Neural cell (in vitro differentiated cells): ENCODE results near the gene PLIN3.

Source experiments
- CTCF ChIP-seq: fragments of 450-650 bp; IDR thresholded peaks from 2 replicates; pipeline ENCODE4 v1.5.1; 2014; ENCODE audit warnings: antibody characterized with exemption, mild to moderate bottlenecking, moderate library complexity; ENCODE audit not compliant: poor library complexity, severe bottlenecking
- EP300 ChIP-seq: fragments of 450-650 bp; conservative IDR thresholded peaks from 2 replicates; pipeline ENCODE4 v1.6.1; 2014; ENCODE audit warnings: antibody characterized with exemption, mild to moderate bottlenecking, moderate library complexity; ENCODE audit not compliant: poor library complexity, severe bottlenecking
- EZH2 ChIP-seq: fragments of 200-600, 300-800 bp; shearing (Covaris generic), sonication (generic); IDR thresholded peaks from 2 replicates; pipeline ENCODE4 v1.6.1; 2014; ENCODE audit warnings: antibody characterized with exemption, low read length, borderline replicate concordance, mild to moderate bottlenecking; ENCODE audit not compliant: insufficient read depth, poor library complexity, severe bottlenecking
- POLR2AphosphoS5 ChIP-seq: IDR thresholded peaks from 2 replicates; pipeline ENCODE4 v1.6.1; 2012
- REST ChIP-seq: IDR thresholded peaks from 2 replicates; pipeline ENCODE4 v1.6.1; 2012; ENCODE audit warnings: borderline replicate concordance
- SMC3 ChIP-seq: fragments of 450-650 bp; conservative IDR thresholded peaks from 2 replicates; pipeline ENCODE4 v1.6.1; 2014; ENCODE audit warnings: antibody characterized with exemption, mild to moderate bottlenecking, moderate library complexity; ENCODE audit not compliant: poor library complexity
- TAF1 ChIP-seq: IDR thresholded peaks from 2 replicates; pipeline ENCODE4 v1.6.1; 2012; ENCODE audit warnings: low read depth

GRCh38 chr19:4830768-4831265, 36.6 kb downstream of the PLIN3 start:
- no peak for TF ChIP-seq EZH2
- TF ChIP-seq EP300 = no peak
- TF ChIP-seq CTCF = no peak
- no peak for TF ChIP-seq POLR2AphosphoS5
- no peak for TF ChIP-seq SMC3
- no peak for TF ChIP-seq REST
- no peak for TF ChIP-seq TAF1
